ENCODE data around the gene BCL11A.

DNA sequence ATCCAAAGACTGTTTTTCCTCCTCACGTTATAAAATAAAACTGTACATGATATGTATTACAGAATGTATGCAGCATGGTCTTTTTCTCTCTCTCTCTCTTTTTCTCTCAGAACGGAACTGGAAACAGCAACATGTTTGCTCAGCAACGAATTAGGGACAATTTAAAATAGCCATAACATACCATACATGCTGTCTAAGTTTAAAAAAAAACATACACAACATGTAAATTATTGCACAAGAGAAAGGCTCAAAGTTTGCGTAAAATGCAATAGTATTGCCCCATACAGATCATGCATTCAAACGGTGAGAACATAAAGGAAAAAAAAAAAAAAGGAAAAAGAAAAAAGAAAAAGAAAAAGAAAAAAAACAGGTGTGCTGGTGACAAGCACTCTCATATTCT lies 93.6 kb downstream of the BCL11A start:
- TF ChIP-seq YY1 (IDR thresholded peaks at IDR 0.05; ENCODE audit: insufficient read depth, insufficient read length) (no peak), SUZ12 (IDR thresholded peaks at IDR 0.05; ENCODE audit: extremely low read depth, insufficient read depth, insufficient read length) (no peak)
